HepG2 (cell line): Measurements from ENCODE around the gene HIBADH. TPM values are rescaled to one million over a fixed set of nuclear protein-coding genes. Genes with fewer than 3 reads are reported as not detected.

Experiments
- E2F1 ChIP-seq: sonication (generic); formaldehyde crosslinking; IDR thresholded peaks from 2 replicates; pipeline ENCODE4 v1.5.0; 2020; ENCODE audit warnings: missing genetic modification reagents
- FOSL2 ChIP-seq: sonication (generic); formaldehyde crosslinking; IDR thresholded peaks from 2 replicates; pipeline ENCODE4 v1.4.0; 2020; ENCODE audit warnings: missing genetic modification reagents
- KLF13 ChIP-seq: sonication (generic); formaldehyde crosslinking; IDR thresholded peaks from 2 replicates; pipeline ENCODE4 v1.4.0; 2020; ENCODE audit warnings: mild to moderate bottlenecking, missing genetic modification reagents
- MED13 ChIP-seq: sonication (generic); formaldehyde crosslinking; IDR thresholded peaks from 2 replicates; pipeline ENCODE4 v1.5.0; 2020; ENCODE audit warnings: missing genetic modification reagents
- NCOR1 ChIP-seq: fragments of 200-600 bp; sonication (generic); IDR thresholded peaks from 2 replicates; pipeline ENCODE4 v1.7.0; 2017; ENCODE audit warnings: antibody characterized with exemption, low read length, borderline replicate concordance
- PAXIP1 ChIP-seq: sonication (generic); formaldehyde crosslinking; conservative IDR thresholded peaks from 2 replicates; pipeline ENCODE4 v1.4.0; 2020; ENCODE audit warnings: mild to moderate bottlenecking, missing genetic modification reagents, moderate library complexity
- SMYD3 ChIP-seq: sonication (generic); formaldehyde crosslinking; IDR thresholded peaks from 2 replicates; pipeline ENCODE4 v1.8.1; 2023; ENCODE audit warnings: mild to moderate bottlenecking, missing genetic modification reagents
- ZBTB37 ChIP-seq: sonication (generic); formaldehyde crosslinking; IDR thresholded peaks from 2 replicates; pipeline ENCODE4 v1.4.0; 2020; ENCODE audit warnings: mild to moderate bottlenecking, missing genetic modification reagents
- ZFP36 ChIP-seq: fragments of 150-350 bp; IDR thresholded peaks from 2 replicates; pipeline ENCODE4 v1.6.1; 2018; ENCODE audit warnings: borderline replicate concordance, low read length, low read depth; ENCODE audit not compliant: partially characterized antibody
- ZFP91 ChIP-seq: sonication (generic); formaldehyde crosslinking; IDR thresholded peaks from 2 replicates; pipeline ENCODE4 v1.9.0; 2022; ENCODE audit warnings: missing genetic modification reagents, mild to moderate bottlenecking, borderline replicate concordance
- ZKSCAN8 ChIP-seq: IDR thresholded peaks from 2 replicates; pipeline ENCODE4 v1.6.1; 2016; ENCODE audit warnings: borderline replicate concordance, missing genetic modification reagents, missing compliant biosample characterization
- ZMYM4 ChIP-seq: sonication (generic); formaldehyde crosslinking; IDR thresholded peaks from 2 replicates; pipeline ENCODE4 v1.8.1; 2023; ENCODE audit warnings: mild to moderate bottlenecking, missing genetic modification reagents
- ZNF224 ChIP-seq: sonication (generic); formaldehyde crosslinking; IDR thresholded peaks from 2 replicates; pipeline ENCODE4 v1.5.0; 2020; ENCODE audit warnings: mild to moderate bottlenecking, missing genetic modification reagents
- ZNF34 ChIP-seq: sonication (generic); formaldehyde crosslinking; IDR thresholded peaks from 2 replicates; pipeline ENCODE4 v1.4.0; 2020; ENCODE audit warnings: mild to moderate bottlenecking, missing genetic modification reagents, borderline replicate concordance
- ZNF496 ChIP-seq: sonication (generic); formaldehyde crosslinking; IDR thresholded peaks from 2 replicates; pipeline ENCODE4 v1.8.1; 2023; ENCODE audit warnings: mild to moderate bottlenecking, moderate library complexity, missing genetic modification reagents; ENCODE audit not compliant: insufficient replicate concordance
- ZNF556 ChIP-seq: sonication (generic); formaldehyde crosslinking; IDR thresholded peaks from 2 replicates; pipeline ENCODE4 v1.4.0; 2020; ENCODE audit warnings: mild to moderate bottlenecking, missing genetic modification reagents, borderline replicate concordance
- ZNF597 ChIP-seq: sonication (generic); formaldehyde crosslinking; IDR thresholded peaks from 2 replicates; pipeline ENCODE4 v1.5.0; 2020; ENCODE audit warnings: missing genetic modification reagents
- ZNF670 ChIP-seq: sonication (generic); formaldehyde crosslinking; IDR thresholded peaks from 2 replicates; pipeline ENCODE4 v1.8.0; 2022; ENCODE audit warnings: mild to moderate bottlenecking, missing genetic modification reagents, borderline replicate concordance
- ZNF7 ChIP-seq: IDR thresholded peaks from 2 replicates; pipeline ENCODE4 v1.6.1; 2016; ENCODE audit warnings: missing biosample characterization, missing genetic modification reagents
- ZNF720 ChIP-seq: sonication (generic); formaldehyde crosslinking; IDR thresholded peaks from 2 replicates; pipeline ENCODE4 v1.4.0; 2020; ENCODE audit warnings: missing genetic modification reagents
- polyA plus RNA-seq, 8 experiments: library from polyadenylated mRNA; depleted of rRNA in 3 of 8; stranded (reverse) in 7 of 8; unstranded in 1 of 8; fragments of >200 nt; fragmentation: Illumina TruSeq in 4 of 8; extraction: Trizol in 4 of 8; gene quantifications; 2 replicates each; pipeline versions ENCODE4 v1.2.1 to v1.2.3, GENCODE V29; 2011 to 2016; ENCODE audit warnings: low read depth in 4 of 8, missing spikeins in 1 of 8, mixed read lengths in 1 of 8; ENCODE audit not compliant: insufficient read depth in 1 of 8
- total RNA-seq, 5 experiments: library from RNA; depleted of rRNA; stranded (reverse); fragments of >200 nt; fragmentation: Illumina TruSeq; extraction: Trizol; gene quantifications; 2 replicates each; pipeline ENCODE4 v1.2.3, GENCODE V29; 2016; ENCODE audit warnings: low read depth in 1 of 5

HIBADH gene
- total and polyA plus RNA-seq, 2 of the 13 experiments (the other 11 are each of a cell fraction or from before 2014, with no cell fraction given) = 49.9 to 59.5 TPM

- TF ChIP-seq PAXIP1 (CRISPR knock-in tag) = peak; percentile 71
- TF ChIP-seq ZNF556 (CRISPR knock-in tag) = peak; percentile 54; the same call in 1 of the 2 replicates
- peak; percentile 80 for TF ChIP-seq ZMYM4 (CRISPR knock-in tag)
- no peak for TF ChIP-seq ZNF670 (CRISPR knock-in tag)
- peak; percentile 71 for TF ChIP-seq NCOR1
- TF ChIP-seq ZKSCAN8 = no peak; the same call in 1 of the 2 replicates
- no peak for TF ChIP-seq ZNF496 (CRISPR knock-in tag)
- peak; percentile 54; the same call in 1 of the 2 replicates for TF ChIP-seq ZFP91
- TF ChIP-seq FOSL2 (CRISPR knock-in tag) = peak; percentile 4; the same call in 1 of the 2 replicates
- no peak for TF ChIP-seq ZNF224 (CRISPR knock-in tag)
- TF ChIP-seq ZFP36 = no peak
- no peak for TF ChIP-seq ZNF597 (CRISPR knock-in tag)
- no peak for TF ChIP-seq MED13
- TF ChIP-seq ZNF34 (CRISPR knock-in tag) = no peak
- no peak for TF ChIP-seq E2F1 (CRISPR knock-in tag)
- no peak for TF ChIP-seq KLF13
- TF ChIP-seq SMYD3 (CRISPR knock-in tag) = no peak
- TF ChIP-seq ZBTB37 (CRISPR knock-in tag) = 0 out of 2 replicates have a peak, but pooled peaks have one; percentile 33
- TF ChIP-seq ZNF7 (CRISPR knock-in tag) = no peak
- no peak for TF ChIP-seq ZNF720
Observed at GRCh38 chr7:27617651-27618381, 44.9 kb downstream of the HIBADH start (continued).
